Loucy (cell line): ENCODE results near the gene BCL2L11.

Experiments
- CTCF ChIP-seq: fragments of 200-600 bp; sonication (generic); conservative IDR thresholded peaks from 2 replicates; pipeline ENCODE4 v1.5.1; 2014; ENCODE audit warnings: mild to moderate bottlenecking, antibody characterized with exemption, low read length
- EZH2phosphoT487 ChIP-seq: fragments of 200-600 bp; IDR thresholded peaks from 2 replicates; pipeline ENCODE4 v1.6.1; 2018; ENCODE audit warnings: antibody characterized with exemption, mild to moderate bottlenecking, moderate library complexity, borderline replicate concordance

GRCh38 chr2:111111101-111111755, 9.5 kb upstream of the BCL2L11 start:
- TF ChIP-seq CTCF: no peak
- TF ChIP-seq EZH2phosphoT487: no peak
